Measurements from ENCODE around the gene ZNF837. TPM values are rescaled to one million over a fixed set of nuclear protein-coding genes. Genes with fewer than 3 reads are reported as not detected.

The ZNF837 gene
- total and polyA plus RNA-seq, 2 experiments from 2014 or later: 5.0 to 5.4 TPM

- H3K9me3 ChIP-seq (ENCODE audit: low read depth): no peaks in the 10 kb centered on the region
- no peaks in the 10 kb centered on the region for H3K4me1 ChIP-seq (ENCODE audit: insufficient read depth)
- no peaks in the 10 kb centered on the region for H3K9me2 ChIP-seq (replicated peaks; ENCODE audit: insufficient read depth)
- H3K4me2 ChIP-seq: no peak overlapping the region
- H3K27ac ChIP-seq: no peak overlapping the region
- no peak for TF ChIP-seq EZH2 (IDR thresholded peaks at IDR 0.05; ENCODE audit: borderline replicate concordance)
- no peak for TF ChIP-seq EZH2phosphoT487 (IDR thresholded peaks at IDR 0.05; ENCODE audit: low read depth, severe bottlenecking, unreplicated experiment)
- TF ChIP-seq CTCF (IDR thresholded peaks at IDR 0.05; ENCODE audit: poor library complexity): no peak
- H4K20me1 ChIP-seq (ENCODE audit: insufficient read depth, poor library complexity, severe bottlenecking): no peaks in the 10 kb centered on the region
- H3K4me3 ChIP-seq: no peak overlapping the region
- peaks cover 8% of the 10 kb centered on the region for H3K79me2 ChIP-seq
- WGBS (ENCODE audit: low lambda C conversion rate, missing lambda C conversion rate): 97% methylated on average over 7 of the region's 7 CpGs
- H3K36me3 ChIP-seq (replicated peaks; ENCODE audit: insufficient read depth, low read depth): no peaks in the 10 kb centered on the region
- H3K27me3 ChIP-seq: no peaks in the 10 kb centered on the region
- no peak overlapping the region for H2AFZ ChIP-seq
- no peak for DNase-seq (ENCODE audit: low spot score)
Observed at GRCh38 chr19:58417071-58417470, 36.2 kb upstream of the ZNF837 start.

DNA sequence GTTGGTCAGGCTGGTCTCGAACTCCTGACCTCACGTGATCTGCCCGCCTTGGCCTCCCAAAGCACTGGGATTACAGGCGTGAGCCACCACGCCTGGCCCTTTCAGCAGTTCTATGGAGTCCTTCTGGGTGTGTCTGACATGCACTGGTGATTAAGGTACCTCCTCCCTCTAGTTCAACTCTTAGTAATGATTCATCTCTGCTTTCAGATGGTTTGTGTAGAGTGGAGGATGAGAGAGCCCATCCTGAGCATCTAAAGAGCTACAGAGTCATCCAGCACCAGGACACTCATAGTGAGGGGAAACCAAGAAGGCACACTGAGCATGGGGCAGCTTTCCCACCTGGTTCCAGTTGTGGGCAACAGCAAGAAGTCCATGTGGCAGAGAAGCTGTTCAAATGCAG is 35.8 kb upstream of the ZNF837 start:
- H3K27me3 ChIP-seq: no peaks in the 10 kb centered on the region
- H2AFZ ChIP-seq: no peak overlapping the region
- WGBS (ENCODE audit: low lambda C conversion rate, missing lambda C conversion rate): 94% methylated on average over 5 of the region's 5 CpGs
- DNase-seq (ENCODE audit: low spot score): no peak
- H3K79me2 ChIP-seq: peaks cover 8% of the 10 kb centered on the region
- H3K9me2 ChIP-seq (replicated peaks; ENCODE audit: insufficient read depth): no peaks in the 10 kb centered on the region
- H4K20me1 ChIP-seq (ENCODE audit: insufficient read depth, poor library complexity, severe bottlenecking): no peaks in the 10 kb centered on the region
- no peak overlapping the region for H3K27ac ChIP-seq
- no peak overlapping the region for H3K4me3 ChIP-seq
- no peaks in the 10 kb centered on the region for H3K4me1 ChIP-seq (ENCODE audit: insufficient read depth)
- no peaks in the 10 kb centered on the region for H3K36me3 ChIP-seq (replicated peaks; ENCODE audit: insufficient read depth, low read depth)
- TF ChIP-seq EZH2phosphoT487 (IDR thresholded peaks at IDR 0.05; ENCODE audit: low read depth, severe bottlenecking, unreplicated experiment): no peak
- no peak for TF ChIP-seq EZH2 (IDR thresholded peaks at IDR 0.05; ENCODE audit: borderline replicate concordance)
- no peak for TF ChIP-seq CTCF (IDR thresholded peaks at IDR 0.05; ENCODE audit: poor library complexity)
- H3K9me3 ChIP-seq (ENCODE audit: low read depth): no peaks in the 10 kb centered on the region
- no peak overlapping the region for H3K4me2 ChIP-seq

GRCh38 chr19:58409010-58409790 is 28.4 kb upstream of the ZNF837 start:
- Histone ChIP-seq H3K27ac (peak overlapping the region; percentile 95), H3K36me3 (replicated peaks; ENCODE audit: insufficient read depth, low read depth) (no peaks in the 10 kb centered on the region), H3K4me2 (peak overlapping the region; percentile 97), H3K4me3 (peak overlapping the region; percentile 61), H3K4me1 (ENCODE audit: insufficient read depth) (peaks cover 8% of the 10 kb centered on the region), H4K20me1 (ENCODE audit: insufficient read depth, poor library complexity, severe bottlenecking) (no peaks in the 10 kb centered on the region), H3K79me2 (peaks cover 40% of the 10 kb centered on the region), H2AFZ (peak overlapping the region; percentile 98), H3K9me2 (replicated peaks; ENCODE audit: insufficient read depth) (no peaks in the 10 kb centered on the region), H3K27me3 (no peaks in the 10 kb centered on the region), H3K9me3 (ENCODE audit: low read depth) (no peaks in the 10 kb centered on the region)
- DNase-seq (ENCODE audit: low spot score): peak; percentile 56
- WGBS (ENCODE audit: low lambda C conversion rate, missing lambda C conversion rate): 11% methylated on average over 30 of the region's 34 CpGs
- no peak for TF ChIP-seq CTCF (IDR thresholded peaks at IDR 0.05; ENCODE audit: poor library complexity)
- no peak for TF ChIP-seq EZH2phosphoT487 (IDR thresholded peaks at IDR 0.05; ENCODE audit: low read depth, severe bottlenecking, unreplicated experiment)
- TF ChIP-seq EZH2 (IDR thresholded peaks at IDR 0.05; ENCODE audit: borderline replicate concordance): no peak

All from hepatocyte (in vitro differentiated cells).